HL-60 (cell line): Measurements from ENCODE around the gene RMND5B.
"Not testable (repeated sequence)": the region's sequence is repeated elsewhere in the genome, so short reads cannot be mapped to it uniquely, and the experiment has no call there.

Experiments
- POLR2AphosphoS5 ChIP-seq: IDR thresholded peaks from 2 replicates; pipeline ENCODE4 v1.6.1; 2012; ENCODE audit warnings: low read depth
- SPI1 ChIP-seq: IDR thresholded peaks from 2 replicates; pipeline ENCODE4 v1.6.1; 2012; ENCODE audit warnings: low read depth, mild to moderate bottlenecking, borderline replicate concordance
- TF ChIP-seq, protein P1 (sequence below): IDR thresholded peaks from one replicate; pipeline ENCODE4 v1.5.1; 2011; ENCODE audit warnings: low read length, control low read depth, inconsistent platforms; ENCODE audit not compliant: insufficient read depth
- TF ChIP-seq, protein P2 (sequence below): IDR thresholded peaks from 2 replicates; pipeline ENCODE4 v1.6.1; 2012; ENCODE audit warnings: low read depth; ENCODE audit not compliant: insufficient replicate concordance

GRCh38 chr5:178130234-178130575 lies 609 bp upstream of the RMND5B start:
- TF ChIP-seq, protein P1, sequence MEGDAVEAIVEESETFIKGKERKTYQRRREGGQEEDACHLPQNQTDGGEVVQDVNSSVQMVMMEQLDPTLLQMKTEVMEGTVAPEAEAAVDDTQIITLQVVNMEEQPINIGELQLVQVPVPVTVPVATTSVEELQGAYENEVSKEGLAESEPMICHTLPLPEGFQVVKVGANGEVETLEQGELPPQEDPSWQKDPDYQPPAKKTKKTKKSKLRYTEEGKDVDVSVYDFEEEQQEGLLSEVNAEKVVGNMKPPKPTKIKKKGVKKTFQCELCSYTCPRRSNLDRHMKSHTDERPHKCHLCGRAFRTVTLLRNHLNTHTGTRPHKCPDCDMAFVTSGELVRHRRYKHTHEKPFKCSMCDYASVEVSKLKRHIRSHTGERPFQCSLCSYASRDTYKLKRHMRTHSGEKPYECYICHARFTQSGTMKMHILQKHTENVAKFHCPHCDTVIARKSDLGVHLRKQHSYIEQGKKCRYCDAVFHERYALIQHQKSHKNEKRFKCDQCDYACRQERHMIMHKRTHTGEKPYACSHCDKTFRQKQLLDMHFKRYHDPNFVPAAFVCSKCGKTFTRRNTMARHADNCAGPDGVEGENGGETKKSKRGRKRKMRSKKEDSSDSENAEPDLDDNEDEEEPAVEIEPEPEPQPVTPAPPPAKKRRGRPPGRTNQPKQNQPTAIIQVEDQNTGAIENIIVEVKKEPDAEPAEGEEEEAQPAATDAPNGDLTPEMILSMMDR, result not testable (repeated sequence)
- not testable (repeated sequence) for TF ChIP-seq SPI1, POLR2AphosphoS5
- TF ChIP-seq, protein P2, sequence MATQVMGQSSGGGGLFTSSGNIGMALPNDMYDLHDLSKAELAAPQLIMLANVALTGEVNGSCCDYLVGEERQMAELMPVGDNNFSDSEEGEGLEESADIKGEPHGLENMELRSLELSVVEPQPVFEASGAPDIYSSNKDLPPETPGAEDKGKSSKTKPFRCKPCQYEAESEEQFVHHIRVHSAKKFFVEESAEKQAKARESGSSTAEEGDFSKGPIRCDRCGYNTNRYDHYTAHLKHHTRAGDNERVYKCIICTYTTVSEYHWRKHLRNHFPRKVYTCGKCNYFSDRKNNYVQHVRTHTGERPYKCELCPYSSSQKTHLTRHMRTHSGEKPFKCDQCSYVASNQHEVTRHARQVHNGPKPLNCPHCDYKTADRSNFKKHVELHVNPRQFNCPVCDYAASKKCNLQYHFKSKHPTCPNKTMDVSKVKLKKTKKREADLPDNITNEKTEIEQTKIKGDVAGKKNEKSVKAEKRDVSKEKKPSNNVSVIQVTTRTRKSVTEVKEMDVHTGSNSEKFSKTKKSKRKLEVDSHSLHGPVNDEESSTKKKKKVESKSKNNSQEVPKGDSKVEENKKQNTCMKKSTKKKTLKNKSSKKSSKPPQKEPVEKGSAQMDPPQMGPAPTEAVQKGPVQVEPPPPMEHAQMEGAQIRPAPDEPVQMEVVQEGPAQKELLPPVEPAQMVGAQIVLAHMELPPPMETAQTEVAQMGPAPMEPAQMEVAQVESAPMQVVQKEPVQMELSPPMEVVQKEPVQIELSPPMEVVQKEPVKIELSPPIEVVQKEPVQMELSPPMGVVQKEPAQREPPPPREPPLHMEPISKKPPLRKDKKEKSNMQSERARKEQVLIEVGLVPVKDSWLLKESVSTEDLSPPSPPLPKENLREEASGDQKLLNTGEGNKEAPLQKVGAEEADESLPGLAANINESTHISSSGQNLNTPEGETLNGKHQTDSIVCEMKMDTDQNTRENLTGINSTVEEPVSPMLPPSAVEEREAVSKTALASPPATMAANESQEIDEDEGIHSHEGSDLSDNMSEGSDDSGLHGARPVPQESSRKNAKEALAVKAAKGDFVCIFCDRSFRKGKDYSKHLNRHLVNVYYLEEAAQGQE, result not testable (repeated sequence)
